Measurements from ENCODE around the gene CASS4. TPM values are rescaled to one million over a fixed set of nuclear protein-coding genes. Genes with fewer than 3 reads are reported as not detected.

The CASS4 gene
- total RNA-seq, 1 experiment from 2014 or later = 0.17 TPM

DNA sequence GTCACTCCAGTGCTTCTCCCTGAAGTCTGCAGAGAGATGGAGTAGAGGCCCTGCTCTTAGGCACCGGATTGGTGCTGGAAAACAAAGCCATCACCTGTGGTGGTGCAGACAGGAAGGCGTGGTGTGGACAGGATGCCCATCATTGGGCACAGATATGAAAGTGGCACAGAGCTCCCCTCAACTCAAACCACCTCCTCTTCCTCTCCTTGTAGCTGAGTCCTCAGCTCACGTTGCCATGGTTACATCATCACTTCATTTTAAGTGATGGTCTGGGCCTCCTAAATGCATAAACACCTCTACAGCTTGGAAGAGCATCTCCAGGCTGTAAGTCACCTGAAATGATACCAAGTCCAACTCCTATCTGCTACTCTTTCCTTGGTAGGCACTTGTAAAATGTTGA, 48.4 kb downstream of the CASS4 start (continued):
- no peak for TF ChIP-seq TCF7L2 (IDR thresholded peaks at IDR 0.05; ENCODE audit: borderline replicate concordance, extremely low read depth, insufficient read depth, insufficient read length)
- TF ChIP-seq POLR2A (IDR thresholded peaks at IDR 0.05; ENCODE audit: borderline replicate concordance, extremely low read depth, insufficient read depth, insufficient read length) = no peak
- no peak for TF ChIP-seq EZH2 (IDR thresholded peaks at IDR 0.05)
- TF ChIP-seq CBX3 (IDR thresholded peaks at IDR 0.05; ENCODE audit: low read depth) = no peak

DNA sequence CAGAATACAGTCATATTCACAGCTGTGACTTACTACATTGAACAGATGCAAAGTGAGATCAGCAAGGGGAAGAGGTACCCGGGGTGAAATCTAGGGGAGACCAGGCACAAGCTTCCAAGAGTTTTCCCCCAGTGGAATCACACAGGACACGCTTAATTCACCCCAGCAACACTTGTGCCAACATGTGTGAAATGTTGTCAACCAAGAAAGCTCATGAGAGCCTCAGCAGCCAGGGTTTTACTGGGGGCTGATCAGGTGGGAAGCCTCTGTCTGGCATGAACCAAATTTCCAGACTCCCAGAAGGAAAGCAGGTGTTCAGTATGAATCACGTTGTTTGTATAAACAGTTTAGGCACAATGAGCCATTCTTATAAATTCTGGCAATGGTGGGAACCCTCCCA, 49.5 kb downstream of the CASS4 start:
- CTCF ChIA-PET = no interaction called here
- intact Hi-C loops (cut with micrococcal nuclease) = no loop called here

DNA sequence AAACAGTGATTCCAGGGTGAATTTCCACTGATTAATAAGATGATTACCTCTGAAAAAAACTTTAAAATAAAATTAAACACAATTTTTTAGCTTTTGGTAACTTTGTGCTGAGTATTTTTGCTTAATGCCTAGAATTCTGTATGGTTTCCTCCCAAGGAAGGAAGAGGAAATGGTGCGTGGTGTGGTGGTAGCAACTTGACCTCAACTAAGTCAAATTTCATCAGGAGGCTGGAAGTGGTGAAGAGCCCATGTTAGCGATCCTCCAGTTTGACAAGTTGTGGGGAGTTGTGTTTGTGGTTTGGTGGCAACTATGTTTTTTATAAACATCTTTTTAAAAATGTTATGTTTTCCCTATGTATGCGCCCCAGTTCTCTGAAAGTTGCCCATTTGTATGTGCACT, 51.4 kb downstream of the CASS4 start:
- CTCF ChIA-PET = no interaction called here
- Histone ChIP-seq H3K27me3 (ENCODE audit: insufficient read depth, low read length) (no peaks in the 10 kb centered on the region), H3K4me3 (replicated peaks in 1 of 2; ENCODE audit: low read depth in 1 of 2, low read length in 2 of 2) (no peak overlapping the region), H4K20me1 (ENCODE audit: insufficient read depth) (no peaks in the 10 kb centered on the region), H3K27ac (ENCODE audit: low read depth, low read length) (no peak overlapping the region), H3K9ac (ENCODE audit: low read length) (no peak overlapping the region), H3K9me2 (ENCODE audit: insufficient read depth) (no peaks in the 10 kb centered on the region), H2AFZ (ENCODE audit: low read depth, low read length, poor library complexity, severe bottlenecking) (no peak overlapping the region), H3K36me3 (ENCODE audit: control insufficient read depth in 1 of 2, insufficient read depth in 2 of 2, low read length in 2 of 2) (no peaks in the 10 kb centered on the region), H3K4me1 (ENCODE audit: control insufficient read depth in 1 of 2, insufficient read depth in 2 of 2, low read length in 2 of 2) (peaks cover 6 to 11% of the 10 kb centered on the region in 2 experiments; a peak in 3 of 4 replicates), H3K4me2 (ENCODE audit: low read length) (no peak overlapping the region), H3K79me2 (ENCODE audit: insufficient read depth, low read length) (no peaks in the 10 kb centered on the region), H3K9me3 (ENCODE audit: control insufficient read depth in 1 of 2, insufficient read depth in 1 of 2, low read depth in 1 of 2, low read length in 2 of 2) (no peaks in the 10 kb centered on the region)
- intact Hi-C loops (cut with micrococcal nuclease) = no loop called here
- DNase-seq (ENCODE audit: low read depth, low spot score) = no peak
- POLR2A ChIA-PET = no interaction called here
- RAD21 ChIA-PET (ENCODE audit: low non-redundant PET in 1 of 2, low total read pairs in 2 of 2, uncharacterized antibody in 2 of 2, unreplicated experiment in 2 of 2) = no interaction called here
- no peak for ATAC-seq
- no TSS peak for BruUV-seq (replicated peaks)
- TF ChIP-seq EGR1 (IDR thresholded peaks at IDR 0.05; ENCODE audit: low read depth) (no peak), POLR2A (IDR thresholded peaks at IDR 0.05; ENCODE audit: borderline replicate concordance, extremely low read depth, insufficient read depth, insufficient read length) (no peak), ZNF274 (IDR thresholded peaks at IDR 0.05; ENCODE audit: low read depth, low read length) (no peak), EZH2phosphoT487 (IDR thresholded peaks at IDR 0.05; ENCODE audit: borderline replicate concordance) (no peak), RAD21 (IDR thresholded peaks at IDR 0.05; ENCODE audit: low read depth) (no peak), FOSL1 (IDR thresholded peaks at IDR 0.05; ENCODE audit: low read depth) (no peak), JUND (IDR thresholded peaks at IDR 0.05) (no peak), ELF1 (IDR thresholded peaks at IDR 0.05; ENCODE audit: borderline replicate concordance, low read depth) (no peak), EZH2 (IDR thresholded peaks at IDR 0.05) (no peak), SIN3A (IDR thresholded peaks at IDR 0.05; ENCODE audit: low read depth) (no peak)
- TF ChIP-seq, protein P1, sequence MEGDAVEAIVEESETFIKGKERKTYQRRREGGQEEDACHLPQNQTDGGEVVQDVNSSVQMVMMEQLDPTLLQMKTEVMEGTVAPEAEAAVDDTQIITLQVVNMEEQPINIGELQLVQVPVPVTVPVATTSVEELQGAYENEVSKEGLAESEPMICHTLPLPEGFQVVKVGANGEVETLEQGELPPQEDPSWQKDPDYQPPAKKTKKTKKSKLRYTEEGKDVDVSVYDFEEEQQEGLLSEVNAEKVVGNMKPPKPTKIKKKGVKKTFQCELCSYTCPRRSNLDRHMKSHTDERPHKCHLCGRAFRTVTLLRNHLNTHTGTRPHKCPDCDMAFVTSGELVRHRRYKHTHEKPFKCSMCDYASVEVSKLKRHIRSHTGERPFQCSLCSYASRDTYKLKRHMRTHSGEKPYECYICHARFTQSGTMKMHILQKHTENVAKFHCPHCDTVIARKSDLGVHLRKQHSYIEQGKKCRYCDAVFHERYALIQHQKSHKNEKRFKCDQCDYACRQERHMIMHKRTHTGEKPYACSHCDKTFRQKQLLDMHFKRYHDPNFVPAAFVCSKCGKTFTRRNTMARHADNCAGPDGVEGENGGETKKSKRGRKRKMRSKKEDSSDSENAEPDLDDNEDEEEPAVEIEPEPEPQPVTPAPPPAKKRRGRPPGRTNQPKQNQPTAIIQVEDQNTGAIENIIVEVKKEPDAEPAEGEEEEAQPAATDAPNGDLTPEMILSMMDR (IDR thresholded peaks at IDR 0.05 in 2 of 3, conservative IDR thresholded peaks at IDR 0.05 in 1 of 3; ENCODE audit: borderline replicate concordance in 1 of 3, insufficient read depth in 1 of 3, low read depth in 2 of 3, low read length in 2 of 3) = no peak
- TF ChIP-seq, protein P2, sequence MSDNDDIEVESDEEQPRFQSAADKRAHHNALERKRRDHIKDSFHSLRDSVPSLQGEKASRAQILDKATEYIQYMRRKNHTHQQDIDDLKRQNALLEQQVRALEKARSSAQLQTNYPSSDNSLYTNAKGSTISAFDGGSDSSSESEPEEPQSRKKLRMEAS (IDR thresholded peaks at IDR 0.05) = no peak

More for the DNA sequence above, 49.5 kb downstream of the CASS4 start:
- H3K9me2 ChIP-seq (ENCODE audit: insufficient read depth) = no peaks in the 10 kb centered on the region
- H3K27ac ChIP-seq (ENCODE audit: low read depth, low read length) = no peak overlapping the region
- no peak overlapping the region for H3K4me2 ChIP-seq (ENCODE audit: low read length)
- H3K4me3 ChIP-seq (replicated peaks in 1 of 2; ENCODE audit: low read depth in 1 of 2, low read length in 2 of 2) = no peak overlapping the region
- ChIA-PET POLR2A (no interaction called here), RAD21 (ENCODE audit: low non-redundant PET in 1 of 2, low total read pairs in 2 of 2, uncharacterized antibody in 2 of 2, unreplicated experiment in 2 of 2) (no interaction called here)
- BruUV-seq (replicated peaks) = no TSS peak
- DNase-seq (ENCODE audit: low read depth, low spot score) (no peak), ATAC-seq (no peak)
- H4K20me1 ChIP-seq (ENCODE audit: insufficient read depth) = no peaks in the 10 kb centered on the region
- no peak overlapping the region for H2AFZ ChIP-seq (ENCODE audit: low read depth, low read length, poor library complexity, severe bottlenecking)
- TF ChIP-seq, protein P3, sequence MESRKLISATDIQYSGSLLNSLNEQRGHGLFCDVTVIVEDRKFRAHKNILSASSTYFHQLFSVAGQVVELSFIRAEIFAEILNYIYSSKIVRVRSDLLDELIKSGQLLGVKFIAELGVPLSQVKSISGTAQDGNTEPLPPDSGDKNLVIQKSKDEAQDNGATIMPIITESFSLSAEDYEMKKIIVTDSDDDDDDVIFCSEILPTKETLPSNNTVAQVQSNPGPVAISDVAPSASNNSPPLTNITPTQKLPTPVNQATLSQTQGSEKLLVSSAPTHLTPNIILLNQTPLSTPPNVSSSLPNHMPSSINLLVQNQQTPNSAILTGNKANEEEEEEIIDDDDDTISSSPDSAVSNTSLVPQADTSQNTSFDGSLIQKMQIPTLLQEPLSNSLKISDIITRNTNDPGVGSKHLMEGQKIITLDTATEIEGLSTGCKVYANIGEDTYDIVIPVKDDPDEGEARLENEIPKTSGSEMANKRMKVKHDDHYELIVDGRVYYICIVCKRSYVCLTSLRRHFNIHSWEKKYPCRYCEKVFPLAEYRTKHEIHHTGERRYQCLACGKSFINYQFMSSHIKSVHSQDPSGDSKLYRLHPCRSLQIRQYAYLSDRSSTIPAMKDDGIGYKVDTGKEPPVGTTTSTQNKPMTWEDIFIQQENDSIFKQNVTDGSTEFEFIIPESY (IDR thresholded peaks at IDR 0.05; ENCODE audit: extremely low read depth, insufficient replicate concordance, low read length) = no peak
- H3K27me3 ChIP-seq (ENCODE audit: insufficient read depth, low read length) = no peaks in the 10 kb centered on the region
- no peaks in the 10 kb centered on the region for H3K9me3 ChIP-seq (ENCODE audit: control insufficient read depth in 1 of 2, insufficient read depth in 1 of 2, low read depth in 1 of 2, low read length in 2 of 2)
- H3K4me1 ChIP-seq (ENCODE audit: control insufficient read depth in 1 of 2, insufficient read depth in 2 of 2, low read length in 2 of 2) = no peaks in the 10 kb centered on the region
- no peaks in the 10 kb centered on the region for H3K36me3 ChIP-seq (ENCODE audit: control insufficient read depth in 1 of 2, insufficient read depth in 2 of 2, low read length in 2 of 2)
- H3K9ac ChIP-seq (ENCODE audit: low read length) = no peak overlapping the region
- no peaks in the 10 kb centered on the region for H3K79me2 ChIP-seq (ENCODE audit: insufficient read depth, low read length)

Measured in HCT116 (cell line).